Measurements from ENCODE around the gene LPP. TPM values are rescaled to one million over a fixed set of nuclear protein-coding genes. Genes with fewer than 3 reads are reported as not detected.

Gene LPP
- total RNA-seq, 1 donor from 2014 or later = 218 TPM

- DNase-seq (ENCODE audit: low read depth) = no peak
- no peak for TF ChIP-seq CTCF (IDR thresholded peaks at IDR 0.05; ENCODE audit: insufficient read depth, low read length, poor library complexity, severe bottlenecking)
- Histone ChIP-seq H3K4me3 (ENCODE audit: low read depth, low read length) (no peak overlapping the region), H3K27me3 (ENCODE audit: control insufficient read depth, insufficient read depth, low read length) (no peaks in the 10 kb centered on the region), H3K36me3 (ENCODE audit: control insufficient read depth, insufficient read depth, low read length) (no peaks in the 10 kb centered on the region)
Observed at GRCh38 chr3:188686324-188686723, 532.4 kb downstream of the LPP start.

DNA sequence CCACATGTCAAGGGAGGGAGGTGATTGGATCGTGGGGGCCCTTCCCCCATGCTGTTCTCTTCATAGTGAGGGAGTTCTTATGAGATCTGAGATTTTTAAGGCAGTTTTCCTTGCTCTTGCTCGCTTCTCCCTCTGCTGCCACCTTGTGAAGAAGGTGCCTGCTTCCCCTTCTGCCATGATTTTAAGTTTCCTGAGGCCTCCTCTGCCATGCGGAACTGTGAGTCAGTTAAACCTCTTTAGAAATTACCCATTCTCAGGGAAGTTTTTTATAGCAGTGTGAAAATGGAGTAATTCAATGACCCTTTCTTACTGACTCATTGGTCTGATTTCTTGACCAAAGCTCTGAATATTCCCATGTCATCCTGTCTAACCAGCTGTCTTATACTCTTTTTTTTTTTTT lies 533.4 kb downstream of the LPP start:
- Histone ChIP-seq H3K4me3 (ENCODE audit: low read depth, low read length) (no peak overlapping the region), H3K27me3 (ENCODE audit: control insufficient read depth, insufficient read depth, low read length) (no peaks in the 10 kb centered on the region), H3K36me3 (ENCODE audit: control insufficient read depth, insufficient read depth, low read length) (no peaks in the 10 kb centered on the region)
- DNase-seq (ENCODE audit: low read depth) = peak; percentile 81
- TF ChIP-seq CTCF (IDR thresholded peaks at IDR 0.05; ENCODE audit: insufficient read depth, low read length, poor library complexity, severe bottlenecking) = peak; percentile 47

GRCh38 chr3:188689101-188689574 lies 535.2 kb downstream of the LPP start:
- Histone ChIP-seq H3K36me3 (ENCODE audit: control insufficient read depth, insufficient read depth, low read length) (no peaks in the 10 kb centered on the region), H3K27me3 (ENCODE audit: control insufficient read depth, insufficient read depth, low read length) (no peaks in the 10 kb centered on the region), H3K4me3 (ENCODE audit: low read depth, low read length) (no peak overlapping the region)
- no peak for TF ChIP-seq CTCF (IDR thresholded peaks at IDR 0.05; ENCODE audit: insufficient read depth, low read length, poor library complexity, severe bottlenecking)
- no peak for DNase-seq (ENCODE audit: low read depth)

- H3K27me3 ChIP-seq (ENCODE audit: control insufficient read depth, insufficient read depth, low read length) = no peaks in the 10 kb centered on the region
- no peak for TF ChIP-seq CTCF (IDR thresholded peaks at IDR 0.05; ENCODE audit: insufficient read depth, low read length, poor library complexity, severe bottlenecking)
- H3K36me3 ChIP-seq (ENCODE audit: control insufficient read depth, insufficient read depth, low read length) = no peaks in the 10 kb centered on the region
- no peak for DNase-seq (ENCODE audit: low read depth)
- H3K4me3 ChIP-seq (ENCODE audit: low read depth, low read length) = no peak overlapping the region
Observed at GRCh38 chr3:188690064-188690463, 536.1 kb downstream of the LPP start.

DNA sequence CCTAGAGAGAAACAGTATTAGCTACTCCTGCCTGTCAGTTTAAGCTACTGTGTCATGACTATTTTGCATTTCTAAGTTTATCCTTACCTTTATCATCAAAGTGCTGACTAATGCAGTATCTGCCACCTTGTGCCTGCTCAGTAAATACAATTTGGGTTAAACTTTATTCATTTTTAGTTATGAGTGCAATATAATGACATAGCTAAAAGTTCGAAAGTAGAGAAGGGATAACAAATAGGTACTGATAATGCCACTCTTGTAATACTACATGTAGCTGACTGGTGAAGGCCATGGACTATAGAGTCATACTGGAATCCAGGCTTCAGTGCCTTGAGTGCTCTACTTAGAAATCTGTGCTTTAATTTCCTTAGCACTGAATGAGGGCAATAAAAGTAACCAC lies 537.0 kb downstream of the LPP start:
- no peak overlapping the region for H3K4me3 ChIP-seq (ENCODE audit: low read depth, low read length)
- TF ChIP-seq CTCF (IDR thresholded peaks at IDR 0.05; ENCODE audit: insufficient read depth, low read length, poor library complexity, severe bottlenecking) = no peak
- H3K36me3 ChIP-seq (ENCODE audit: control insufficient read depth, insufficient read depth, low read length) = no peaks in the 10 kb centered on the region
- DNase-seq (ENCODE audit: low read depth) = no peak
- no peaks in the 10 kb centered on the region for H3K27me3 ChIP-seq (ENCODE audit: control insufficient read depth, insufficient read depth, low read length)

DNA sequence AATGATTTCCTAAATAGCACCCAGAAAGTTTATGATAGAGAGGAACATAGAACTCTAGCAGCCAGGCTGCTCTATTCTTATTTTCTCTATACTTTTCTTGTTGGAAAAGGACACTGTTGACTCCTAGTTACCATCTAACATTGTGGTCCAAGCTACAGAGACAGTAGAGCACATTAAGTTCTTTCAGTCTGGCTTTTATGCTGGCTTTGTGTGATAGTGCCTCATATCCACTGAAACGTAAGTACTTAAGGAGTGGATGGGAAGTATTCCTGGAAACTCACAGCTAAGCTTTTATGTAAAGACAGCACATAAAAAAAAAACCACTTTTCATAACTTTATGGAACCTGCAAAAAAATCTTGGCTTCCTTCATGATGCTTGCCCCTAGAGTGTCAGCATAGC lies 537.7 kb downstream of the LPP start:
- H3K27me3 ChIP-seq (ENCODE audit: control insufficient read depth, insufficient read depth, low read length) = no peaks in the 10 kb centered on the region
- H3K4me3 ChIP-seq (ENCODE audit: low read depth, low read length) = no peak overlapping the region
- no peaks in the 10 kb centered on the region for H3K36me3 ChIP-seq (ENCODE audit: control insufficient read depth, insufficient read depth, low read length)
- no peak for DNase-seq (ENCODE audit: low read depth)
- TF ChIP-seq CTCF (IDR thresholded peaks at IDR 0.05; ENCODE audit: insufficient read depth, low read length, poor library complexity, severe bottlenecking) = no peak

Measured in kidney epithelial cell (primary cell).